Lung (tissue), 12 donors: ENCODE results near the gene EIF2S2. TPM values are rescaled to one million over a fixed set of nuclear protein-coding genes. Genes with fewer than 3 reads are reported as not detected.

Experiments
- ATAC-seq: fragments of 200-7000 bp; cut with Tn5 transposase; one replicate; pipeline ENCODE4 v1.9.1; 2020; ENCODE audit warnings: moderate number of reproducible peaks; ENCODE audit not compliant: insufficient read depth, low FRiP score
- DNase-seq, 3 donors: peaks; one replicate each; pipeline ENCODE4 v3.0.0-alpha.2; 2013 to 2017
- H3K27ac ChIP-seq, 2 donors: one replicate each; pipeline ENCODE4 v1.5.1; 2013; ENCODE audit warnings: mild to moderate bottlenecking in 2 of 2, moderate library complexity in 2 of 2, control low read depth in 1 of 2, inconsistent platforms in 1 of 2, low read depth in 1 of 2, low read length in 1 of 2
- H3K27me3 ChIP-seq, 3 donors: one replicate each; pipeline ENCODE4 v1.5.1; 2013; ENCODE audit warnings: low read length in 2 of 3; ENCODE audit not compliant: control insufficient read depth in 3 of 3, insufficient read depth in 3 of 3
- H3K36me3 ChIP-seq, 4 donors: one replicate each; pipeline ENCODE4 v1.5.1; 2013; ENCODE audit warnings: low read length in 4 of 4, mild to moderate bottlenecking in 1 of 4, moderate library complexity in 1 of 4; ENCODE audit not compliant: control insufficient read depth in 4 of 4, insufficient read depth in 4 of 4
- H3K4me1 ChIP-seq, 5 donors: one replicate each; pipeline ENCODE4 v1.5.1; 2013; ENCODE audit warnings: low read length in 5 of 5, mild to moderate bottlenecking in 2 of 5, moderate library complexity in 1 of 5; ENCODE audit not compliant: control insufficient read depth in 5 of 5, insufficient read depth in 5 of 5
- H3K4me3 ChIP-seq: one replicate; pipeline ENCODE4 v1.5.1; 2013; ENCODE audit warnings: mild to moderate bottlenecking, control low read depth, moderate library complexity
- H3K9ac ChIP-seq, 2 donors: one replicate each; pipeline ENCODE4 v1.5.1; 2013; ENCODE audit warnings: low read length in 2 of 2, control low read depth in 1 of 2; ENCODE audit not compliant: insufficient read depth in 1 of 2
- H3K9me3 ChIP-seq, 4 donors: one replicate each; pipeline ENCODE4 v1.5.1; 2013; ENCODE audit warnings: low read length in 3 of 4, mild to moderate bottlenecking in 1 of 4, moderate library complexity in 1 of 4; ENCODE audit not compliant: control insufficient read depth in 4 of 4, insufficient read depth in 3 of 4
- CTCF ChIP-seq: IDR thresholded peaks from 2 replicates; pipeline ENCODE4 v1.5.1; 2012; ENCODE audit warnings: mild to moderate bottlenecking; ENCODE audit errors: control extremely low read depth, extremely low read depth
- WGBS, 2 donors: extraction: QIAGEN DNeasy Blood & Tissue Kit; methylation state at CpG; one replicate each; pipeline ENCODE4 v1.1.7; 2013; 5-methylcytosine and 5-hydroxymethylcytosine counted together
- polyA plus RNA-seq, 2 donors: library from polyadenylated mRNA; stranded (reverse); fragments of 200-250 nt; gene quantifications; one replicate each; pipeline ENCODE4 v1.2.1, GENCODE V29; 2013
- total RNA-seq, 2 donors: library from RNA; depleted of rRNA in 1 of 2; stranded (reverse); fragments of >200 nt in 1 of 2; gene quantifications; one replicate each; pipeline ENCODE4 v1.2.1, GENCODE V29; 2014 to 2021
- donor health status: control.
- donor health status: control.
- donor health status: Bipolar disorder and iron deficiency.
- donor health status: healthy.
- donor health status: DM: yes; HTN: yes; CAD: no.

The EIF2S2 gene
- total and polyA plus RNA-seq, 4 donors, result 37.5 to 69.7 (median 52.1) TPM

DNA sequence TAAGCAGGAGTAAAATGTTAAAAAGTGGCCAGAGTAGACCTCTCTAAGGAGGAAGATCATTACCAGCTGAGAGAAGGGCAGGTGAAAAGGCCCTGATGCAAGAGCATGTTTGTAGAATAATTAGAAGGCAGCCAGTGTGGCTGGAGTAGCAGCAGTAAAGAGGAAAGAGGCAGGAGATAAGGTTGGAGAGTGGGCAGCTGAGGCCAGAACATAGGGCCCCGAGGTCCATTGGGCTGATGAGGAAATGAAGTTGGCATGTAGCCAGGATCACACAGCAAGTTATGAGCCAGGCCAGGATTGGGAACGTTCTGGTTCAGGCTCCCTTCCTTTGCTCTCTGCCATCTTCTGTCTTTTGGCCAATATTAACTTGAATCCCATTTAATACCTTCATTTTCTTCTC is 66.7 kb downstream of the EIF2S2 start:
- ATAC-seq (no peak), DNase-seq (peak; percentile 25 to 71 (median 47))
- no peak overlapping the region for H3K4me3 ChIP-seq

GRCh38 chr20:34043025-34043424 is 69.0 kb downstream of the EIF2S2 start:
- no peak for TF ChIP-seq CTCF
- ATAC-seq (no peak), DNase-seq (no peak)
- H3K36me3 ChIP-seq, result peaks cover 0 to 5% (median 0%) of the 10 kb centered on the region in 4 donors
- no peak overlapping the region for H3K4me3 ChIP-seq
- H3K27ac ChIP-seq, result no peak overlapping the region
- no peak overlapping the region for H3K9ac ChIP-seq
- H3K4me1 ChIP-seq, result peaks cover 24 to 68% (median 51%) of the 10 kb centered on the region in 5 donors
- H3K27me3 ChIP-seq, result no peaks in the 10 kb centered on the region
- no peaks in the 10 kb centered on the region for H3K9me3 ChIP-seq

More for the DNA sequence above, 66.7 kb downstream of the EIF2S2 start:
- Histone ChIP-seq H3K27me3 (no peaks in the 10 kb centered on the region), H3K4me1 (peaks cover 25 to 52% (median 42%) of the 10 kb centered on the region in 5 donors), H3K9ac (no peak overlapping the region), H3K36me3 (peaks cover 0 to 5% (median 0%) of the 10 kb centered on the region in 4 donors), H3K9me3 (no peaks in the 10 kb centered on the region), H3K27ac (no peak overlapping the region)
- TF ChIP-seq CTCF, result no peak
- WGBS, 2 donors, result 10 to 18% methylated on average over 2 of the region's 2 CpGs

GRCh38 chr20:34042262-34042661 is 69.8 kb downstream of the EIF2S2 start:
- Histone ChIP-seq H3K27ac (no peak overlapping the region), H3K36me3 (peaks cover 0 to 5% (median 0%) of the 10 kb centered on the region in 4 donors), H3K9me3 (no peaks in the 10 kb centered on the region), H3K4me1 (peaks cover 26 to 75% (median 58%) of the 10 kb centered on the region in 5 donors), H3K4me3 (no peak overlapping the region), H3K27me3 (no peaks in the 10 kb centered on the region), H3K9ac (no peak overlapping the region)
- WGBS, 2 donors, result 67 to 72% methylated on average over 4 of the region's 4 CpGs
- ATAC-seq, result no peak
- DNase-seq, result no peak
- TF ChIP-seq CTCF, result no peak

- peaks cover 0 to 3% (median 0%) of the 10 kb centered on the region in 4 donors for H3K36me3 ChIP-seq
- ATAC-seq, result no peak
- H3K9ac ChIP-seq, result no peak overlapping the region
- DNase-seq, result no peak
- no peak overlapping the region for H3K4me3 ChIP-seq
- H3K9me3 ChIP-seq, result no peaks in the 10 kb centered on the region
- no peaks in the 10 kb centered on the region for H3K27me3 ChIP-seq
- no peak overlapping the region for H3K27ac ChIP-seq
- 85 to 86% methylated on average over 4 of the region's 4 CpGs for WGBS, 2 donors
- peaks cover 26 to 85% (median 63%) of the 10 kb centered on the region in 5 donors for H3K4me1 ChIP-seq
- no peak for TF ChIP-seq CTCF
Observed at GRCh38 chr20:34041226-34041625, 70.8 kb downstream of the EIF2S2 start.
